ENCODE results near the gene GOLGA8N.

Gene GOLGA8N

GRCh38 chr15:32649342-32649741 is 56.1 kb downstream of the GOLGA8N start:
- Histone ChIP-seq H2BK15ac (ENCODE audit: low read depth, poor library complexity, severe bottlenecking) (no peak overlapping the region), H3K36me3 (ENCODE audit: control insufficient read depth in 1 of 2, insufficient read depth in 2 of 2, low read depth in 1 of 2, low read length in 2 of 2) (no peaks in the 10 kb centered on the region), H4K8ac (ENCODE audit: low read length) (no peak overlapping the region), H3K18ac (ENCODE audit: low read depth in 1 of 2, low read length in 2 of 2) (no peak overlapping the region), H3K14ac (ENCODE audit: low read length in 2 of 2) (no peak overlapping the region), H2AK5ac (ENCODE audit: low read length, severe bottlenecking) (peak overlapping the region; percentile 61), H3K9me3 (ENCODE audit: control insufficient read depth, low read length) (no peaks in the 10 kb centered on the region), H2AFZ (ENCODE audit: low read depth, low read length) (no peak overlapping the region), H2BK12ac (ENCODE audit: low read length in 2 of 2) (no peak overlapping the region), H2BK120ac (ENCODE audit: low read depth, low read length) (no peak overlapping the region), H3K27me3 (ENCODE audit: control insufficient read depth in 1 of 2, insufficient read depth in 1 of 2, low read length in 2 of 2) (no peaks in the 10 kb centered on the region), H3K4me2 (ENCODE audit: low read length, poor library complexity, severe bottlenecking) (no peak overlapping the region), H3K27ac (ENCODE audit: low read length, poor library complexity, severe bottlenecking) (no peak overlapping the region), H2BK5ac (ENCODE audit: low read depth, low read length, poor library complexity, severe bottlenecking) (no peak overlapping the region), H4K91ac (ENCODE audit: low read length) (no peak overlapping the region), H3K23ac (ENCODE audit: low read length in 2 of 2) (no peak overlapping the region), H3K4me3 (ENCODE audit: insufficient read depth in 1 of 2, low read depth in 1 of 2, low read length in 2 of 2) (no peak overlapping the region), H3K79me1 (replicated peaks; ENCODE audit: low read length, poor library complexity, severe bottlenecking) (peaks cover 3% of the 10 kb centered on the region), H3K4me1 (ENCODE audit: control insufficient read depth, insufficient read depth, low read depth, low read length) (peaks cover 5% of the 10 kb centered on the region), H3K4ac (ENCODE audit: low read depth in 1 of 2, low read length in 2 of 2) (no peak overlapping the region), H3K9ac (ENCODE audit: low read length) (no peak overlapping the region)
- WGBS: 67% methylated on average over 3 of the region's 5 CpGs
- DNase-seq: peak; percentile 46

- Histone ChIP-seq H3K4ac (ENCODE audit: low read depth in 1 of 2, low read length in 2 of 2) (no peak overlapping the region), H2AFZ (ENCODE audit: low read depth, low read length) (no peak overlapping the region), H2BK120ac (ENCODE audit: low read depth, low read length) (no peak overlapping the region), H2BK15ac (ENCODE audit: low read depth, poor library complexity, severe bottlenecking) (no peak overlapping the region), H3K23ac (ENCODE audit: low read length in 2 of 2) (no peak overlapping the region), H3K27ac (ENCODE audit: low read length, poor library complexity, severe bottlenecking) (no peak overlapping the region), H2AK5ac (ENCODE audit: low read length, severe bottlenecking) (no peak overlapping the region), H3K79me1 (replicated peaks; ENCODE audit: low read length, poor library complexity, severe bottlenecking) (peaks cover 3% of the 10 kb centered on the region), H3K18ac (ENCODE audit: low read depth in 1 of 2, low read length in 2 of 2) (no peak overlapping the region), H3K14ac (ENCODE audit: low read length in 2 of 2) (no peak overlapping the region), H3K9ac (ENCODE audit: low read length) (no peak overlapping the region), H2BK12ac (ENCODE audit: low read length in 2 of 2) (no peak overlapping the region), H4K8ac (ENCODE audit: low read length) (no peak overlapping the region), H2BK5ac (ENCODE audit: low read depth, low read length, poor library complexity, severe bottlenecking) (no peak overlapping the region), H3K4me2 (ENCODE audit: low read length, poor library complexity, severe bottlenecking) (no peak overlapping the region), H4K91ac (ENCODE audit: low read length) (no peak overlapping the region), H3K4me3 (ENCODE audit: insufficient read depth in 1 of 2, low read depth in 1 of 2, low read length in 2 of 2) (no peak overlapping the region), H3K9me3 (ENCODE audit: control insufficient read depth, low read length) (no peaks in the 10 kb centered on the region), H3K4me1 (ENCODE audit: control insufficient read depth, insufficient read depth, low read depth, low read length) (peaks cover 5% of the 10 kb centered on the region), H3K36me3 (ENCODE audit: control insufficient read depth in 1 of 2, insufficient read depth in 2 of 2, low read depth in 1 of 2, low read length in 2 of 2) (no peaks in the 10 kb centered on the region), H3K27me3 (ENCODE audit: control insufficient read depth in 1 of 2, insufficient read depth in 1 of 2, low read length in 2 of 2) (no peaks in the 10 kb centered on the region)
- WGBS: 37% methylated on average over 6 of the region's 6 CpGs
- DNase-seq: peak; percentile 68
Observed at GRCh38 chr15:32651229-32651837, 58.1 kb downstream of the GOLGA8N start.

GRCh38 chr15:32652178-32652577 is 58.9 kb downstream of the GOLGA8N start:
- no peak overlapping the region for H4K91ac ChIP-seq (ENCODE audit: low read length)
- no peak overlapping the region for H3K4me2 ChIP-seq (ENCODE audit: low read length, poor library complexity, severe bottlenecking)
- H2BK12ac ChIP-seq (ENCODE audit: low read length in 2 of 2): no peak overlapping the region
- no peak overlapping the region for H2AFZ ChIP-seq (ENCODE audit: low read depth, low read length)
- no peak overlapping the region for H2BK15ac ChIP-seq (ENCODE audit: low read depth, poor library complexity, severe bottlenecking)
- no peaks in the 10 kb centered on the region for H3K27me3 ChIP-seq (ENCODE audit: control insufficient read depth in 1 of 2, insufficient read depth in 1 of 2, low read length in 2 of 2)
- no peak overlapping the region for H3K4ac ChIP-seq (ENCODE audit: low read depth in 1 of 2, low read length in 2 of 2)
- H3K36me3 ChIP-seq (ENCODE audit: control insufficient read depth in 1 of 2, insufficient read depth in 2 of 2, low read depth in 1 of 2, low read length in 2 of 2): no peaks in the 10 kb centered on the region
- no peak overlapping the region for H4K8ac ChIP-seq (ENCODE audit: low read length)
- no peak overlapping the region for H2BK5ac ChIP-seq (ENCODE audit: low read depth, low read length, poor library complexity, severe bottlenecking)
- H3K14ac ChIP-seq (ENCODE audit: low read length in 2 of 2): no peak overlapping the region
- H3K18ac ChIP-seq (ENCODE audit: low read depth in 1 of 2, low read length in 2 of 2): no peak overlapping the region
- H3K23ac ChIP-seq (ENCODE audit: low read length in 2 of 2): no peak overlapping the region
- no peak overlapping the region for H3K4me3 ChIP-seq (ENCODE audit: insufficient read depth in 1 of 2, low read depth in 1 of 2, low read length in 2 of 2)
- no peak for DNase-seq
- no peak overlapping the region for H2BK120ac ChIP-seq (ENCODE audit: low read depth, low read length)
- H3K79me1 ChIP-seq (replicated peaks; ENCODE audit: low read length, poor library complexity, severe bottlenecking): peaks cover 3% of the 10 kb centered on the region
- H3K4me1 ChIP-seq (ENCODE audit: control insufficient read depth, insufficient read depth, low read depth, low read length): peaks cover 5% of the 10 kb centered on the region
- H2AK5ac ChIP-seq (ENCODE audit: low read length, severe bottlenecking): peak overlapping the region; percentile 39
- no peaks in the 10 kb centered on the region for H3K9me3 ChIP-seq (ENCODE audit: control insufficient read depth, low read length)
- no peak overlapping the region for H3K27ac ChIP-seq (ENCODE audit: low read length, poor library complexity, severe bottlenecking)
- WGBS: 67% methylated on average over 3 of the region's 3 CpGs
- no peak overlapping the region for H3K9ac ChIP-seq (ENCODE audit: low read length)

GRCh38 chr15:32656091-32656490 is 62.8 kb downstream of the GOLGA8N start:
- Histone ChIP-seq H2BK15ac (ENCODE audit: low read depth, poor library complexity, severe bottlenecking) (no peak overlapping the region), H2BK5ac (ENCODE audit: low read depth, low read length, poor library complexity, severe bottlenecking) (no peak overlapping the region), H3K4me1 (ENCODE audit: control insufficient read depth, insufficient read depth, low read depth, low read length) (peaks cover 20% of the 10 kb centered on the region), H3K4me2 (ENCODE audit: low read length, poor library complexity, severe bottlenecking) (no peak overlapping the region), H2BK120ac (ENCODE audit: low read depth, low read length) (no peak overlapping the region), H3K27me3 (ENCODE audit: control insufficient read depth in 1 of 2, insufficient read depth in 1 of 2, low read length in 2 of 2) (no peaks in the 10 kb centered on the region), H4K8ac (ENCODE audit: low read length) (no peak overlapping the region), H2AK5ac (ENCODE audit: low read length, severe bottlenecking) (no peak overlapping the region), H3K14ac (ENCODE audit: low read length in 2 of 2) (no peak overlapping the region), H3K9ac (ENCODE audit: low read length) (no peak overlapping the region), H3K36me3 (ENCODE audit: control insufficient read depth in 1 of 2, insufficient read depth in 2 of 2, low read depth in 1 of 2, low read length in 2 of 2) (no peaks in the 10 kb centered on the region), H3K27ac (ENCODE audit: low read length, poor library complexity, severe bottlenecking) (no peak overlapping the region), H2BK12ac (ENCODE audit: low read length in 2 of 2) (no peak overlapping the region), H3K9me3 (ENCODE audit: control insufficient read depth, low read length) (no peaks in the 10 kb centered on the region), H3K4ac (ENCODE audit: low read depth in 1 of 2, low read length in 2 of 2) (no peak overlapping the region), H2AFZ (ENCODE audit: low read depth, low read length) (no peak overlapping the region), H3K79me1 (replicated peaks; ENCODE audit: low read length, poor library complexity, severe bottlenecking) (no peaks in the 10 kb centered on the region), H3K23ac (ENCODE audit: low read length in 2 of 2) (no peak overlapping the region), H4K91ac (ENCODE audit: low read length) (no peak overlapping the region), H3K4me3 (ENCODE audit: insufficient read depth in 1 of 2, low read depth in 1 of 2, low read length in 2 of 2) (no peak overlapping the region), H3K18ac (ENCODE audit: low read depth in 1 of 2, low read length in 2 of 2) (no peak overlapping the region)
- DNase-seq: no peak
- 74% methylated on average over 3 of the region's 4 CpGs for WGBS

Data from mesenchymal stem cell (in vitro differentiated cells and primary cell).